H1 (cell line): Measurements from ENCODE around the gene SRPK3. TPM values are rescaled to one million over a fixed set of nuclear protein-coding genes. Genes with fewer than 3 reads are reported as not detected.

Experiments
- BRCA1 ChIP-seq: IDR thresholded peaks from 2 replicates; pipeline ENCODE4 v1.6.1; 2012; ENCODE audit warnings: low read depth, low read length, improper control_type of control experiment
- CEBPB ChIP-seq: IDR thresholded peaks from 2 replicates; pipeline ENCODE4 v1.6.1; 2012; ENCODE audit warnings: low read depth, low read length
- CHD2 ChIP-seq: IDR thresholded peaks from 2 replicates; pipeline ENCODE4 v1.6.1; 2012; ENCODE audit warnings: low read length, improper control_type of control experiment
- RXRA ChIP-seq: IDR thresholded peaks from 2 replicates; pipeline ENCODE4 v1.6.1; 2011; ENCODE audit warnings: low read depth, mild to moderate bottlenecking, low read length, moderate library complexity; ENCODE audit not compliant: insufficient read depth
- SIN3A ChIP-seq, 2 experiments: IDR thresholded peaks in 1 of 2; conservative IDR thresholded peaks in 1 of 2; 2 replicates each; pipeline ENCODE4 v1.6.1; 2011 to 2012; ENCODE audit warnings: low read length in 2 of 2, improper control_type of control experiment in 1 of 2, low read depth in 1 of 2, mild to moderate bottlenecking in 1 of 2
- polyA plus RNA-seq, 7 experiments: library from polyadenylated mRNA; depleted of rRNA in 3 of 7; stranded (reverse) in 5 of 7; unstranded in 2 of 7; fragments of >200 nt in 5 of 7; fragments of 200-250 nt in 2 of 7; gene quantifications; 1 replicate in 5 of 7; 2 replicates in 1 of 7; 4 replicates in 1 of 7; pipeline versions ENCODE4 v1.2.1 to v1.2.3, GENCODE V29; 2011 to 2013; ENCODE audit warnings: missing spikeins in 2 of 7, mixed read lengths in 2 of 7
- total RNA-seq: library from RNA; stranded (reverse); fragmentation: NEBNext Ultra II Directional; extraction: Animal tissue kit (Norgen Biotek cat#: 25700); gene quantifications from 2 replicates; pipeline ENCODE4 v1.2.1, GENCODE V29; 2021

Gene SRPK3
- total and polyA plus RNA-seq, 2 of the 8 experiments (the other 6 are each of a cell fraction or from before 2014, with no cell fraction given) = not detected

DNA sequence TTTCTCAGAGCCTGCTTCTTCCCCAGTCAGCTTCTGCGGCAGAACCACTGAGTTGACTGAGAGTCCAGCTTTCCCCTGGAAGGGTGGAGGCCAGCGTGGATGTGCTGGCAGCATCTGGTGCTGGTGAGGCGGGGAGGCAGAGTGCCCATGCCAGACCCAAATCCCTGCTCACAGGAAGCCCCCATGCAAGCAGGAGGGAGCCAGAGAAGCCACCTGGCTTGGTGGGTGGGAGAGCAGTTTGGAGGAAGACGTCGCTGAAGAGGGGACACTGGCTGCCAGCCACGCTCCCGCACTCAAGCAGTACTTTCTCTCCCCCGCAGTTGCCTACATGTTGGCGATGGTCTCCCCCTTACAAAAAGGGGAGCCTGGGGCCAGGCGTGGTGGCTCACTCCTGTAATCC, 43.5 kb downstream of the SRPK3 start (continued):
- TF ChIP-seq RXRA = no peak
- no peak for TF ChIP-seq CEBPB
- no peak for TF ChIP-seq BRCA1
- TF ChIP-seq CHD2 = no peak
- TF ChIP-seq SIN3A (conservative IDR thresholded peaks at IDR 0.05 in 1 of 2, IDR thresholded peaks at IDR 0.05 in 1 of 2; ENCODE audit: low read depth in 1 of 2, low read length in 2 of 2) = no peak
